ENCODE results near the gene SFN. TPM values are rescaled to one million over a fixed set of nuclear protein-coding genes. Genes with fewer than 3 reads are reported as not detected.
A peak's percentile ranks its signal among the peaks of the same experiment; 100 is the strongest.
"Not testable (repeated sequence)": the region's sequence is repeated elsewhere in the genome, so short reads cannot be mapped to it uniquely, and the experiment has no call there.

SFN gene
- total RNA-seq, 4 donors from 2014 or later = 1,060 to 2,609 (median 1,818) TPM

GRCh38 chr1:26839339-26839722 lies 23.6 kb upstream of the SFN start:
- DNase-seq = no peak
- H3K27ac ChIP-seq = peak overlapping the region in 2 of 4 donors; percentile 17 to 59

DNA sequence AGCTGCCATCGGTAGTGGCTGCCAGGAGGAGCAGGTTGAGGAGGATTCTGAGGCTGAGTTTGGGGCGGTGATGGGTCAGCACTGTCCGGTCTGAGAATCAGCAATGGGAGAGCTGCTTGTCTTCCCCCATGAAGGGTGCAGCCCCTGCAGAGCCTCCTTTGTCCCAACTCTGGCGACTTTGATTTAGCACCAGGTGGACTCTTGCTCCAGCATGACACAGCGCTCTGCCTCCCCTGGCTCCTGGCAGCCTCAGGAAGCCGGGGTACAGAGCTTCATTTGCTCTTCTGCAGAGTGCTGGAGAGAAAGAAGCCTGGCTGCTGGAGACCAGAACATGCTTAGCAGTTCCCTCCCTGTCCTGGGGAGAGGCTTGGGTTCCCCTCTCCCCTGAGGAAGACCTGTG lies 23.2 kb upstream of the SFN start:
- 84 to 90% methylated on average over 2 to 3 of the region's 6 CpGs for WGBS, 2 donors
- H3K4me1 ChIP-seq = peaks cover 0 to 17% (median 0%) of the 10 kb centered on the region in 3 donors
- H3K27me3 ChIP-seq = no peaks in the 10 kb centered on the region
- H3K4me3 ChIP-seq = no peak overlapping the region
- intact Hi-C loops (cut with DNase I) = no loop called here
- peaks cover 6 to 99% (median 24%) of the 10 kb centered on the region in 3 donors for H3K36me3 ChIP-seq
- DNase-seq = no peak
- TF ChIP-seq, protein P1, sequence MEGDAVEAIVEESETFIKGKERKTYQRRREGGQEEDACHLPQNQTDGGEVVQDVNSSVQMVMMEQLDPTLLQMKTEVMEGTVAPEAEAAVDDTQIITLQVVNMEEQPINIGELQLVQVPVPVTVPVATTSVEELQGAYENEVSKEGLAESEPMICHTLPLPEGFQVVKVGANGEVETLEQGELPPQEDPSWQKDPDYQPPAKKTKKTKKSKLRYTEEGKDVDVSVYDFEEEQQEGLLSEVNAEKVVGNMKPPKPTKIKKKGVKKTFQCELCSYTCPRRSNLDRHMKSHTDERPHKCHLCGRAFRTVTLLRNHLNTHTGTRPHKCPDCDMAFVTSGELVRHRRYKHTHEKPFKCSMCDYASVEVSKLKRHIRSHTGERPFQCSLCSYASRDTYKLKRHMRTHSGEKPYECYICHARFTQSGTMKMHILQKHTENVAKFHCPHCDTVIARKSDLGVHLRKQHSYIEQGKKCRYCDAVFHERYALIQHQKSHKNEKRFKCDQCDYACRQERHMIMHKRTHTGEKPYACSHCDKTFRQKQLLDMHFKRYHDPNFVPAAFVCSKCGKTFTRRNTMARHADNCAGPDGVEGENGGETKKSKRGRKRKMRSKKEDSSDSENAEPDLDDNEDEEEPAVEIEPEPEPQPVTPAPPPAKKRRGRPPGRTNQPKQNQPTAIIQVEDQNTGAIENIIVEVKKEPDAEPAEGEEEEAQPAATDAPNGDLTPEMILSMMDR (IDR thresholded peaks at IDR 0.05) = no peak
- TF ChIP-seq POLR2A (IDR thresholded peaks at IDR 0.05) = no peak
- peak overlapping the region in 1 of 4 donors; percentile 59 for H3K27ac ChIP-seq
- no peaks in the 10 kb centered on the region for H3K9me3 ChIP-seq

More at GRCh38 chr1:26839339-26839722, 23.6 kb upstream of the SFN start:
- no peaks in the 10 kb centered on the region for H3K27me3 ChIP-seq
- 100% methylated on average over 1 of the region's 1 CpG for WGBS, 2 donors
- peaks cover 0 to 14% (median 0%) of the 10 kb centered on the region in 3 donors for H3K4me1 ChIP-seq
- H3K9me3 ChIP-seq = no peaks in the 10 kb centered on the region
- no peak overlapping the region for H3K4me3 ChIP-seq
- intact Hi-C loops (cut with DNase I) = no loop called here
- H3K36me3 ChIP-seq = peaks cover 6 to 99% (median 28%) of the 10 kb centered on the region in 3 donors
- no peak for TF ChIP-seq POLR2A (IDR thresholded peaks at IDR 0.05)
- TF ChIP-seq, protein P1 (IDR thresholded peaks at IDR 0.05) = no peak

DNA sequence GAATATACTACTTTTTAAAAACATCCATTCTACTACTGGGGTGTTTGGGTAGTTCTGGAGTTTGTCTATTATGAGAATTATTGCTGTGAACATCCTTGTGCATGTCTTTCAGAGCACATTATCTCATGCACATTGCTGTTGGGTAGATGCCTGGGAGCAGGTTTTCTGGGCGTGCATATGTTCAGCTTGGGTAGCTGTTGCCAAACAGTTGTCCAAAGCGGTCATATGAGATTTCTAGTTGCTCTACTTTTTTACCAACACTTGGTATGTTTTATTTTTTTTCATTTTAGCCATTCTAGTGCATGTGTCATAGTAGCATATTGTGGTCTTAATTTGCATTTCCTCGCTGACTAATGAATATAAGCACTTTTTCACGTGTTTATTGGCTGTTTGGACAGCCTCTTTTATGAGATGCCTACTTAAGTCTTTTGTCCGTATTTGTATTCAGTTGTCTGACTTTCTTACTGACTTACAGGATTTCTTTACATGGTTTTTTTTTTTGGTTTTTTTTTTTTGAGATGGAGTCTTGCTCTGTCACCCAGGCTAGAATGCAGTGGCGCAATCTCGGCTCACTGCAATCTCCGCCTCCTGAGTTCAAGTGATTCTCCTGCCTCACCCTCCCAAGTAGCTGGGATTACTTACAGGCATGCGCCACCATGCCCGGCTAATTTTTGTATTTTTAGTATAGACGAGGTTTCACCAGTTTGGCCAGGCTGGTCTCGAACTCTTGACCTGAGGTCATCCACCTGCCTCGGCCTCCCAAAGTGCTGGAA lies 18.3 kb upstream of the SFN start:
- H3K4me1 ChIP-seq = peaks cover 11 to 44% (median 15%) of the 10 kb centered on the region in 3 donors
- TF ChIP-seq, protein P1 (IDR thresholded peaks at IDR 0.05) = no peak
- TF ChIP-seq POLR2A (IDR thresholded peaks at IDR 0.05) = no peak
- peak overlapping the region; percentile 34 to 75 (median 68) for H3K27ac ChIP-seq
- 48 to 66% methylated on average over 13 of the region's 13 CpGs for WGBS, 2 donors
- intact Hi-C loops (cut with DNase I) = no loop called here
- H3K9me3 ChIP-seq = no peaks in the 10 kb centered on the region
- no peak for DNase-seq
- no peak overlapping the region for H3K4me3 ChIP-seq
- H3K27me3 ChIP-seq = no peaks in the 10 kb centered on the region
- H3K36me3 ChIP-seq = peaks cover 6 to 86% (median 13%) of the 10 kb centered on the region in 3 donors

DNA sequence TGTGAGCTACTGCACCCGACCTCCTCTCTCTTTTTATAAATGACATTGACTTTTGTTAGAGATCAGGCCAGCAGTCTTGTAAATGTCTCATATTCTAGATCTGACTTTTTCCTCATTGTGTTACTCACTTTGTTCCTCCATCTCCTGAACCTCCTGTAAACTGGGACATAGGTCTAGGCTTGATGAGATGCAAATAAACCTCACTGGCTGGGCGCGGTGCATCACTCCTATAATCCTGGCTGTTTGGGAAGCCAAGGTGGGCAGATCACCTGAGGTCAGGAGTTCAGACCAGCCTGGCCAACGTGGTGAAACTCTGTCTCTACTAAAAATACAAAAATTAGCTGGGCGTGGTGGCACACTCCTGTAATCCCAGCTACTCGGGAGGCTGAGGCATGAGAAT lies 15.1 kb upstream of the SFN start:
- H3K36me3 ChIP-seq = peaks cover 29 to 86% (median 35%) of the 10 kb centered on the region in 3 donors
- 67 to 77% methylated on average over 5 to 6 of the region's 6 CpGs for WGBS, 2 donors
- intact Hi-C loops (cut with DNase I); H3K27me3 ChIP-seq; H3K9me3 ChIP-seq; DNase-seq; H3K4me3 ChIP-seq: not testable (repeated sequence)
- peak overlapping the region; percentile 89 to 100 (median 98) for H3K27ac ChIP-seq
- H3K4me1 ChIP-seq = peaks cover 11 to 67% (median 32%) of the 10 kb centered on the region in 3 donors

DNA sequence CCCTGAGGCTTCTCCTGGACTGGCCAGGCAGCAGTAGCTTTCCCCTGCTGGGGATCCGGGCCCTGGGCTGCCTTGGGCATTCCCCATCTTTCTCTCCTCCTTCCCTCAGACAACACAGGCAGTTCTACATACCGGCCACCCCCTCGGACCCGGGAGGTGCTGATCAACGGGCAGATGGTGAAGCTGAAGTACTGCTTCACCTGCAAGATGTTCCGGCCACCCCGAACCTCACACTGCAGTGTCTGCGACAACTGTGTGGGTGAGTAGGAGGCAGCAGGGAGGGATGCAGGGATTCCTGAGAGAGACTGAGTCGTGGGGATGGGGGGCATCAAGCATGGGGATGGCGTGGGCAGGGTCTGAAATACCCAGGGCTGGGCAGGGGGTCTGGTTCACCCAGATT lies 14.4 kb upstream of the SFN start:
- H3K9me3 ChIP-seq = no peaks in the 10 kb centered on the region
- peaks cover 11 to 74% (median 38%) of the 10 kb centered on the region in 3 donors for H3K4me1 ChIP-seq
- no peaks in the 10 kb centered on the region for H3K27me3 ChIP-seq
- no peak overlapping the region for H3K4me3 ChIP-seq
- intact Hi-C loops (cut with DNase I) = no loop called here
- peaks cover 31 to 86% (median 40%) of the 10 kb centered on the region in 3 donors for H3K36me3 ChIP-seq
- DNase-seq = no peak
- WGBS, 2 donors = 67 to 83% methylated on average over 1 to 2 of the region's 10 CpGs
- TF ChIP-seq POLR2A (IDR thresholded peaks at IDR 0.05) = no peak
- TF ChIP-seq, protein P1 (IDR thresholded peaks at IDR 0.05) = no peak
- H3K27ac ChIP-seq = peak overlapping the region; percentile 89 to 100 (median 98)

Data from esophagus squamous epithelium (tissue), 5 donors.